HepG2 (cell line): ENCODE results near the gene SELENOI. TPM values are rescaled to one million over a fixed set of nuclear protein-coding genes. Genes with fewer than 3 reads are reported as not detected.

Source experiments
- CEBPB ChIP-seq: IDR thresholded peaks from 2 replicates; pipeline ENCODE4 v1.6.1; 2011; ENCODE audit warnings: low read depth, low read length, improper control_type of control experiment, borderline replicate concordance
- DR1 ChIP-seq: sonication (generic); formaldehyde crosslinking; IDR thresholded peaks from 2 replicates; pipeline ENCODE4 v1.8.0; 2021; ENCODE audit warnings: mild to moderate bottlenecking, missing genetic modification reagents, inconsistent platforms
- HES4 ChIP-seq: sonication (generic); formaldehyde crosslinking; IDR thresholded peaks from 2 replicates; pipeline ENCODE4 v1.9.0; 2021; ENCODE audit warnings: mild to moderate bottlenecking, missing genetic modification reagents, borderline replicate concordance
- HMGXB4 ChIP-seq, 2 experiments: sonication (generic) in 1 of 2; formaldehyde crosslinking in 1 of 2; IDR thresholded peaks; 2 replicates each; pipeline versions ENCODE4 v1.4.0 to v1.6.1; 2018 to 2020; ENCODE audit warnings: missing genetic modification reagents in 2 of 2, borderline replicate concordance in 1 of 2, low read depth in 1 of 2, mild to moderate bottlenecking in 1 of 2, missing biosample characterization in 1 of 2
- TEAD3 ChIP-seq: optimal IDR thresholded peaks from 2 replicates; pipeline ENCODE3; 2016; ENCODE audit warnings: borderline replicate concordance
- ZBTB49 ChIP-seq: sonication (generic); formaldehyde crosslinking; IDR thresholded peaks from 2 replicates; pipeline ENCODE4 v1.4.0; 2020; ENCODE audit warnings: missing genetic modification reagents, borderline replicate concordance
- ZNF407 ChIP-seq: sonication (generic); formaldehyde crosslinking; IDR thresholded peaks from one replicate; pipeline ENCODE4 v1.5.1; 2020; ENCODE audit warnings: mild to moderate bottlenecking, missing genetic modification reagents; ENCODE audit errors: not compliant biosample characterization
- ZNF775 ChIP-seq: sonication (generic); formaldehyde crosslinking; IDR thresholded peaks from 2 replicates; pipeline ENCODE4 v1.4.0; 2020; ENCODE audit warnings: missing genetic modification reagents, mild to moderate bottlenecking, moderate library complexity, borderline replicate concordance
- ZNF841 ChIP-seq: sonication (generic); formaldehyde crosslinking; IDR thresholded peaks from 2 replicates; pipeline ENCODE4 v1.8.1; 2023; ENCODE audit warnings: missing genetic modification reagents, borderline replicate concordance
- polyA plus RNA-seq, 8 experiments: library from polyadenylated mRNA; depleted of rRNA in 3 of 8; stranded (reverse) in 7 of 8; unstranded in 1 of 8; fragments of >200 nt; fragmentation: Illumina TruSeq in 4 of 8; extraction: Trizol in 4 of 8; gene quantifications; 2 replicates each; pipeline versions ENCODE4 v1.2.1 to v1.2.3, GENCODE V29; 2011 to 2016; ENCODE audit warnings: low read depth in 4 of 8, missing spikeins in 1 of 8, mixed read lengths in 1 of 8; ENCODE audit not compliant: insufficient read depth in 1 of 8
- total RNA-seq, 5 experiments: library from RNA; depleted of rRNA; stranded (reverse); fragments of >200 nt; fragmentation: Illumina TruSeq; extraction: Trizol; gene quantifications; 2 replicates each; pipeline ENCODE4 v1.2.3, GENCODE V29; 2016; ENCODE audit warnings: low read depth in 1 of 5
- TF ChIP-seq, protein P1 (sequence below): sonication (generic); formaldehyde crosslinking; IDR thresholded peaks from 2 replicates; pipeline ENCODE4 v1.5.0; 2020; ENCODE audit warnings: mild to moderate bottlenecking, missing genetic modification reagents, moderate library complexity
- TF ChIP-seq, protein P2 (sequence below): sonication (generic); formaldehyde crosslinking; IDR thresholded peaks from 2 replicates; pipeline ENCODE4 v1.8.0; 2023; ENCODE audit warnings: mild to moderate bottlenecking, missing genetic modification reagents

The SELENOI gene
- total and polyA plus RNA-seq, 2 of the 13 experiments (the other 11 are each of a cell fraction or from before 2014, with no cell fraction given) = 27.7 to 60.3 TPM

DNA sequence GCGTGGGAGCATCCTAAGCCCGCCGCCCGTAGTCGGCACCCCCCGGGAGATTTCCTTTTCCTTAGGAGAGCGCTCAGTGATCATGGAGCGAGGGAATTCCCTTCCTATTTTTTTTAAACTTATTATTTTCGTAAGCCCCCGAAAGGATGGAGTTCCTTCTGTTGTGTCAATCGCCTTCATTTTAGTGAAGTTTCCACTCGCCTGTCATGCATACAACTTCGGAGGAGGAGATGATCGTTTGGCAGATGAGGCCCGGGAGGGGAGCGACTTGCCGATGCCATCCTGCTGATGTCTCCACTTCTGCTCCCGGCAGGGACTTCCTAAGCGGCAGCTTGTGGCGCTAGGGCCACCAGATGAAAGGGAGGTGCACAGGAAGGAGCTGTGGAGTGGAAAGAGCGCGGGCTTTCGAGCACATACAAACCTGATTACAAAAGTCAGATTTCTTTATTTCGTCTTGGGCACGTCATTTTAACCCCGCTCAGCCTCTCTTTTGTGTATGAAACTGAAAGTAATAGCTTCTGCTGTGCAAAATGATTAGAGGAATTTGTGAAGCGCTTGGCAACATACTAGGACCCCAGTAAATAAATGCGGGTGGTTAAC lies 611 bp downstream of the SELENOI start, which contains the start of gene ADGRF3 (continued):
- TF ChIP-seq ZNF775 (CRISPR knock-in tag) (no peak), HMGXB4 (CRISPR knock-in tag; IDR thresholded peaks at IDR 0.05; ENCODE audit: borderline replicate concordance in 1 of 2, low read depth in 1 of 2) (peak in 1 of 2 experiments; percentile 36; a peak in 1 of 4 replicates), ZNF407 (no peak), ZBTB49 (0 out of 2 replicates have a peak, but pooled peaks have one; percentile 26), HES4 (CRISPR knock-in tag) (no peak), DR1 (no peak), CEBPB (no peak), ZNF841 (no peak), TEAD3 (CRISPR knock-in tag) (no peak)
- TF ChIP-seq, protein P1, sequence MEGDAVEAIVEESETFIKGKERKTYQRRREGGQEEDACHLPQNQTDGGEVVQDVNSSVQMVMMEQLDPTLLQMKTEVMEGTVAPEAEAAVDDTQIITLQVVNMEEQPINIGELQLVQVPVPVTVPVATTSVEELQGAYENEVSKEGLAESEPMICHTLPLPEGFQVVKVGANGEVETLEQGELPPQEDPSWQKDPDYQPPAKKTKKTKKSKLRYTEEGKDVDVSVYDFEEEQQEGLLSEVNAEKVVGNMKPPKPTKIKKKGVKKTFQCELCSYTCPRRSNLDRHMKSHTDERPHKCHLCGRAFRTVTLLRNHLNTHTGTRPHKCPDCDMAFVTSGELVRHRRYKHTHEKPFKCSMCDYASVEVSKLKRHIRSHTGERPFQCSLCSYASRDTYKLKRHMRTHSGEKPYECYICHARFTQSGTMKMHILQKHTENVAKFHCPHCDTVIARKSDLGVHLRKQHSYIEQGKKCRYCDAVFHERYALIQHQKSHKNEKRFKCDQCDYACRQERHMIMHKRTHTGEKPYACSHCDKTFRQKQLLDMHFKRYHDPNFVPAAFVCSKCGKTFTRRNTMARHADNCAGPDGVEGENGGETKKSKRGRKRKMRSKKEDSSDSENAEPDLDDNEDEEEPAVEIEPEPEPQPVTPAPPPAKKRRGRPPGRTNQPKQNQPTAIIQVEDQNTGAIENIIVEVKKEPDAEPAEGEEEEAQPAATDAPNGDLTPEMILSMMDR (CRISPR knock-in tag) = no peak
- TF ChIP-seq, protein P2, sequence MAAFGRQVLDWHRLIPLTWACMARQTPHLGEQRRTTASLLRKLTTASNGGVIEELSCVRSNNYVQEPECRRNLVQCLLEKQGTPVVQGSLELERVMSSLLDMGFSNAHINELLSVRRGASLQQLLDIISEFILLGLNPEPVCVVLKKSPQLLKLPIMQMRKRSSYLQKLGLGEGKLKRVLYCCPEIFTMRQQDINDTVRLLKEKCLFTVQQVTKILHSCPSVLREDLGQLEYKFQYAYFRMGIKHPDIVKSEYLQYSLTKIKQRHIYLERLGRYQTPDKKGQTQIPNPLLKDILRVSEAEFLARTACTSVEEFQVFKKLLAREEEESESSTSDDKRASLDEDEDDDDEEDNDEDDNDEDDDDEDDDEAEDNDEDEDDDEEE (CRISPR knock-in tag) = peak; percentile 88
